H1 (cell line): ENCODE data around the gene LRRC2. TPM values are rescaled to one million over a fixed set of nuclear protein-coding genes. Genes with fewer than 3 reads are reported as not detected.

Source experiments
- CTCF ChIA-PET: fragments of 300-600 bp; sonication (Branson Sonifier 250); formaldehyde crosslinking; loops from one replicate; lab custom pipeline; 2021; ENCODE audit not compliant: partially characterized antibody; lab: Charles Lee
- POLR2A ChIA-PET: fragments of 300-600 bp; sonication (Branson Sonifier 250); formaldehyde crosslinking; loops from one replicate; lab custom pipeline; 2021; ENCODE audit warnings: inconsistent platforms; ENCODE audit not compliant: partially characterized antibody; lab: Charles Lee
- DNase-seq, 2 experiments: peaks; one replicate each; pipeline versions ENCODE4 v3.0.0 to v3.0.0-alpha.2; 2010 to 2022; ENCODE audit warnings: low spot score in 2 of 2, low read depth in 1 of 2, mixed read lengths in 1 of 2
- FAIRE-seq: peaks from 2 replicates; lab custom pipeline; 2011; peaks lifted over from hg19 to GRCh38; lab: Jason Lieb, UNC
- H2AFZ ChIP-seq: 2 replicates; pipeline ENCODE4 v1.8.1; 2012; ENCODE audit warnings: low read length, inconsistent platforms
- H2AK5ac ChIP-seq: 2 replicates; pipeline ENCODE4 v1.6.1; 2013; ENCODE audit warnings: low read depth, low read length
- H2BK120ac ChIP-seq: replicated peaks from 2 replicates; pipeline ENCODE3; 2013; ENCODE audit warnings: low read depth, low read length, inconsistent platforms
- H2BK12ac ChIP-seq: 2 replicates; pipeline ENCODE4 v1.6.1; 2013; ENCODE audit warnings: low read depth, low read length
- H2BK15ac ChIP-seq: 2 replicates; pipeline ENCODE4 v1.6.1; 2013; ENCODE audit warnings: low read length
- H2BK20ac ChIP-seq: 2 replicates; pipeline ENCODE4 v1.6.1; 2013; ENCODE audit warnings: low read length
- H2BK5ac ChIP-seq: 2 replicates; pipeline ENCODE4 v1.6.1; 2013; ENCODE audit warnings: low read depth, low read length
- H3K14ac ChIP-seq: 2 replicates; pipeline ENCODE4 v1.6.1; 2013; ENCODE audit warnings: inconsistent platforms; ENCODE audit not compliant: insufficient read length
- H3K18ac ChIP-seq: 2 replicates; pipeline ENCODE4 v1.6.1; 2013; ENCODE audit warnings: low read length; ENCODE audit errors: extremely low read depth
- H3K23ac ChIP-seq: 2 replicates; pipeline ENCODE4 v1.6.1; 2013; ENCODE audit warnings: inconsistent platforms; ENCODE audit not compliant: insufficient read length
- H3K23me2 ChIP-seq: 2 replicates; pipeline ENCODE4 v1.6.1; 2013; ENCODE audit warnings: low read depth, low read length
- H3K27ac ChIP-seq: 2 replicates; pipeline ENCODE4 v1.6.1; 2011; ENCODE audit warnings: low read depth, low read length, inconsistent platforms
- H3K27me3 ChIP-seq, 4 experiments: replicated peaks in 1 of 4; 1 replicate in 1 of 4; 2 replicates in 3 of 4; pipeline versions ENCODE4 v1.6.1 to v1.8.1; 2011 to 2013; ENCODE audit warnings: low read length in 3 of 4, mild to moderate bottlenecking in 3 of 4, inconsistent platforms in 2 of 4, mixed read lengths in 2 of 4, moderate library complexity in 1 of 4; ENCODE audit not compliant: control insufficient read depth in 3 of 4, insufficient read depth in 3 of 4; ENCODE audit errors: extremely low read depth in 1 of 4
- H3K36me3 ChIP-seq, 4 experiments: 2 replicates each; pipeline versions ENCODE4 v1.6.1 to v1.8.1; 2011 to 2013; ENCODE audit warnings: mild to moderate bottlenecking in 4 of 4, low read length in 3 of 4, moderate library complexity in 2 of 4, control low read depth in 1 of 4, inconsistent platforms in 1 of 4; ENCODE audit not compliant: insufficient read depth in 4 of 4, control insufficient read depth in 2 of 4
- H3K4ac ChIP-seq: replicated peaks from 2 replicates; pipeline ENCODE3; 2013; ENCODE audit warnings: low read length, low read depth, mixed read lengths, inconsistent platforms; ENCODE audit not compliant: insufficient read length
- H3K4me1 ChIP-seq, 4 experiments: replicated peaks in 1 of 4; 1 replicate in 1 of 4; 2 replicates in 3 of 4; pipeline versions ENCODE4 v1.6.1 to v1.8.1; 2011 to 2013; ENCODE audit warnings: low read length in 3 of 4, inconsistent platforms in 2 of 4, mixed read lengths in 1 of 4; ENCODE audit not compliant: insufficient read depth in 4 of 4, control insufficient read depth in 3 of 4
- H3K4me2 ChIP-seq, 2 experiments: 2 replicates each; pipeline versions ENCODE4 v1.6.1 to v1.8.1; 2011 to 2013; ENCODE audit warnings: low read depth in 2 of 2, low read length in 2 of 2, control low read depth in 1 of 2, inconsistent platforms in 1 of 2, mild to moderate bottlenecking in 1 of 2; ENCODE audit not compliant: insufficient read depth in 1 of 2
- H3K4me3 ChIP-seq, 4 experiments: fragments of 200-600, 300-600 bp in 1 of 4; sonication (generic), shearing (Covaris generic), sonication (Bioruptor Twin) in 1 of 4; 2 replicates each; pipeline versions ENCODE4 v1.5.1 to v1.8.1; 2011 to 2016; ENCODE audit warnings: low read length in 4 of 4, low read depth in 3 of 4, control low read depth in 2 of 4, inconsistent platforms in 2 of 4, mild to moderate bottlenecking in 2 of 4, mixed read lengths in 1 of 4, moderate library complexity in 1 of 4; ENCODE audit not compliant: insufficient read depth in 2 of 4; ENCODE audit errors: extremely low read depth in 1 of 4
- H3K56ac ChIP-seq: replicated peaks from 2 replicates; pipeline ENCODE3; 2013; ENCODE audit warnings: low read depth, mild to moderate bottlenecking, mixed read lengths, low read length, inconsistent platforms; ENCODE audit not compliant: insufficient read length
- H3K79me1 ChIP-seq: 2 replicates; pipeline ENCODE4 v1.6.1; 2013; ENCODE audit warnings: low read depth, low read length, control low read depth
- H3K79me2 ChIP-seq, 2 experiments: 2 replicates each; pipeline versions ENCODE4 v1.6.1 to v1.8.1; 2012 to 2013; ENCODE audit warnings: low read length in 2 of 2, mild to moderate bottlenecking in 2 of 2, inconsistent platforms in 1 of 2; ENCODE audit not compliant: insufficient read depth in 2 of 2, control insufficient read depth in 1 of 2
- H3K9ac ChIP-seq, 4 experiments: replicated peaks in 1 of 4; 1 replicate in 1 of 4; 2 replicates in 3 of 4; pipeline versions ENCODE4 v1.6.1 to v1.8.1; 2011 to 2013; ENCODE audit warnings: low read depth in 3 of 4, low read length in 3 of 4, control low read depth in 2 of 4, mild to moderate bottlenecking in 2 of 4, moderate library complexity in 2 of 4, inconsistent platforms in 1 of 4; ENCODE audit errors: extremely low read depth in 1 of 4
- H3K9me3 ChIP-seq, 2 experiments: 2 replicates each; pipeline versions ENCODE4 v1.6.1 to v1.8.1; 2012 to 2013; ENCODE audit warnings: mild to moderate bottlenecking in 2 of 2, moderate library complexity in 2 of 2, control low read depth in 1 of 2, inconsistent platforms in 1 of 2, low read depth in 1 of 2, low read length in 1 of 2, mixed read lengths in 1 of 2; ENCODE audit not compliant: insufficient read depth in 2 of 2
- H4K20me1 ChIP-seq, 2 experiments: replicated peaks in 1 of 2; 2 replicates each; pipeline versions ENCODE3 to v1.8.1; 2011 to 2013; ENCODE audit warnings: inconsistent platforms in 2 of 2, low read length in 2 of 2, mild to moderate bottlenecking in 1 of 2; ENCODE audit not compliant: insufficient read depth in 2 of 2, control insufficient read depth in 1 of 2
- H4K5ac ChIP-seq: 2 replicates; pipeline ENCODE4 v1.6.1; 2013; ENCODE audit warnings: low read length, low read depth, mixed read lengths, inconsistent platforms; ENCODE audit not compliant: insufficient read length
- H4K8ac ChIP-seq: 2 replicates; pipeline ENCODE4 v1.8.0; 2013; ENCODE audit warnings: mild to moderate bottlenecking, moderate library complexity, low read length, inconsistent platforms; ENCODE audit not compliant: insufficient read depth; ENCODE audit errors: extremely low read depth
- H4K91ac ChIP-seq: replicated peaks from 2 replicates; pipeline ENCODE3; 2013; ENCODE audit warnings: low read length, mixed read lengths, inconsistent platforms; ENCODE audit not compliant: insufficient read length
- BRCA1 ChIP-seq: IDR thresholded peaks from 2 replicates; pipeline ENCODE4 v1.6.1; 2012; ENCODE audit warnings: low read depth, low read length, improper control_type of control experiment
- CHD1 ChIP-seq: IDR thresholded peaks from 2 replicates; pipeline ENCODE4 v1.6.1; 2012; ENCODE audit warnings: low read depth, low read length, improper control_type of control experiment
- HDAC6 ChIP-seq: IDR thresholded peaks from one replicate; pipeline ENCODE4 v1.7.1; 2012; ENCODE audit warnings: low read depth, mild to moderate bottlenecking, inconsistent platforms, low read length, moderate library complexity
- JUN ChIP-seq: IDR thresholded peaks from 2 replicates; pipeline ENCODE4 v1.6.1; 2011; ENCODE audit warnings: low read depth, mild to moderate bottlenecking, improper control_type of control experiment, low read length
- JUND ChIP-seq: IDR thresholded peaks from 2 replicates; pipeline ENCODE4 v1.6.1; 2011; ENCODE audit warnings: mild to moderate bottlenecking, improper control_type of control experiment, low read length
- KDM1A ChIP-seq: fragments of 200-600, 300-600 bp; sonication (generic); IDR thresholded peaks from 2 replicates; pipeline ENCODE4 v1.7.1; 2016; ENCODE audit warnings: mild to moderate bottlenecking, low read length, borderline replicate concordance
- POLR2A ChIP-seq, 2 experiments: IDR thresholded peaks; 1 replicate in 1 of 2; 2 replicates in 1 of 2; pipeline ENCODE4 v1.6.1; 2011; ENCODE audit warnings: low read depth in 2 of 2, low read length in 2 of 2, mild to moderate bottlenecking in 2 of 2; ENCODE audit errors: control extremely low read depth in 1 of 2
- RAD21 ChIP-seq, 2 experiments: IDR thresholded peaks in 1 of 2; conservative IDR thresholded peaks in 1 of 2; 2 replicates each; pipeline ENCODE4 v1.6.1; 2011; ENCODE audit warnings: low read depth in 2 of 2, low read length in 2 of 2, improper control_type of control experiment in 1 of 2, inconsistent platforms in 1 of 2, mild to moderate bottlenecking in 1 of 2, moderate library complexity in 1 of 2
- RBBP5 ChIP-seq: IDR thresholded peaks from 2 replicates; pipeline ENCODE4 v1.7.1; 2012; ENCODE audit warnings: low read depth, mild to moderate bottlenecking, inconsistent platforms, low read length, moderate library complexity, borderline replicate concordance
- RNF2 ChIP-seq: fragments of 200-900, 300-1000 bp; sonication (generic); IDR thresholded peaks from 2 replicates; pipeline ENCODE4 v1.7.1; 2016; ENCODE audit warnings: borderline replicate concordance, low read depth, mild to moderate bottlenecking, antibody characterized with exemption, low read length; ENCODE audit not compliant: poor library complexity, severe bottlenecking; ENCODE audit errors: missing control alignments
- RXRA ChIP-seq: IDR thresholded peaks from 2 replicates; pipeline ENCODE4 v1.6.1; 2011; ENCODE audit warnings: low read depth, mild to moderate bottlenecking, low read length, moderate library complexity; ENCODE audit not compliant: insufficient read depth
- SIN3A ChIP-seq, 2 experiments: IDR thresholded peaks in 1 of 2; conservative IDR thresholded peaks in 1 of 2; 2 replicates each; pipeline ENCODE4 v1.6.1; 2011 to 2012; ENCODE audit warnings: low read length in 2 of 2, improper control_type of control experiment in 1 of 2, low read depth in 1 of 2, mild to moderate bottlenecking in 1 of 2
- SIRT6 ChIP-seq: IDR thresholded peaks from one replicate; pipeline ENCODE4 v1.7.1; 2012; ENCODE audit warnings: low read length, inconsistent platforms
- SP4 ChIP-seq: IDR thresholded peaks from 2 replicates; pipeline ENCODE4 v1.6.1; 2012; ENCODE audit warnings: low read length, inconsistent platforms
- WGBS, 2 experiments: shearing (Covaris generic) in 1 of 2; methylation state at CpG; one replicate each; pipeline versions ENCODE4 v1.1.6 to v1.1.7; 2013 to 2015; ENCODE audit warnings: low lambda C conversion rate in 2 of 2, mixed read lengths in 2 of 2, inconsistent platforms in 1 of 2, low coverage in 1 of 2, missing lambda C conversion rate in 1 of 2; ENCODE audit not compliant: insufficient replicate concordance in 2 of 2, insufficient coverage in 1 of 2, insufficient read length in 1 of 2; ENCODE audit errors: extremely low coverage in 1 of 2, missing lambda C conversion rate in 1 of 2; 5-methylcytosine and 5-hydroxymethylcytosine counted together
- polyA plus RNA-seq, 7 experiments: library from polyadenylated mRNA; depleted of rRNA in 3 of 7; stranded (reverse) in 5 of 7; unstranded in 2 of 7; fragments of >200 nt in 5 of 7; fragments of 200-250 nt in 2 of 7; gene quantifications; 1 replicate in 5 of 7; 2 replicates in 1 of 7; 4 replicates in 1 of 7; pipeline versions ENCODE4 v1.2.1 to v1.2.3, GENCODE V29; 2011 to 2013; ENCODE audit warnings: missing spikeins in 2 of 7, mixed read lengths in 2 of 7
- total RNA-seq: library from RNA; stranded (reverse); fragmentation: NEBNext Ultra II Directional; extraction: Animal tissue kit (Norgen Biotek cat#: 25700); gene quantifications from 2 replicates; pipeline ENCODE4 v1.2.1, GENCODE V29; 2021

The LRRC2 gene
- total and polyA plus RNA-seq, 2 of the 8 experiments (the other 6 are each of a cell fraction or from before 2014, with no cell fraction given): 1.4 to 6.4 TPM

GRCh38 chr3:46551615-46552014 lies 14.5 kb downstream of the LRRC2 start:
- H3K9ac ChIP-seq: no peak overlapping the region
- H2AK5ac ChIP-seq: no peak overlapping the region
- H3K9me3 ChIP-seq: peaks cover 13 to 18% of the 10 kb centered on the region in 2 experiments
- 100% methylated on average over 2 of the region's 2 CpGs; no CpG with 5 or more reads in 1 of the 2 experiments for WGBS, 2 experiments
- no peak overlapping the region; the same call in 1 of the 2 replicates for H2BK15ac ChIP-seq
- peaks cover 0 to 5% (median 4%) of the 10 kb centered on the region in 4 experiments; a peak in 4 of 7 replicates for H3K4me1 ChIP-seq
- no peak overlapping the region for H3K4me2 ChIP-seq
- no peak for DNase-seq
- no peak overlapping the region for H2BK120ac ChIP-seq
- H4K5ac ChIP-seq: no peak overlapping the region
- POLR2A ChIA-PET: interaction anchor here (1.7 to 8.3 kb wide), 2 partner anchors 23 to 31 kb away, joined by 5 to 145 read pairs; a partner anchor contains a TSS
- no peaks in the 10 kb centered on the region; a peak in 1 of 4 replicates for H3K79me2 ChIP-seq
- H3K27ac ChIP-seq: no peak overlapping the region
- no peaks in the 10 kb centered on the region for H4K20me1 ChIP-seq
- TF ChIP-seq HDAC6 (no peak), CHD1 (no peak), SP4 (no peak), JUN (no peak), SIN3A (conservative IDR thresholded peaks at IDR 0.05 in 1 of 2, IDR thresholded peaks at IDR 0.05 in 1 of 2; ENCODE audit: low read depth in 1 of 2, low read length in 2 of 2) (no peak), SIRT6 (no peak), RNF2 (no peak), KDM1A (no peak), RAD21 (IDR thresholded peaks at IDR 0.05 in 1 of 2, conservative IDR thresholded peaks at IDR 0.05 in 1 of 2; ENCODE audit: low read depth in 2 of 2, low read length in 2 of 2) (no peak), JUND (no peak), POLR2A (IDR thresholded peaks at IDR 0.05; ENCODE audit: control extremely low read depth in 1 of 2, low read depth in 2 of 2, low read length in 2 of 2) (no peak), BRCA1 (no peak), RXRA (no peak), RBBP5 (no peak)
- TF ChIP-seq, all 59 proteins: peak for 0
- Histone ChIP-seq H3K4me3 (no peak overlapping the region), H2BK5ac (no peak overlapping the region), H2AFZ (no peak overlapping the region), H3K79me1 (no peaks in the 10 kb centered on the region), H3K23me2 (no peaks in the 10 kb centered on the region), H3K4ac (no peak overlapping the region), H4K91ac (no peak overlapping the region), H3K56ac (no peak overlapping the region), H2BK12ac (no peak overlapping the region; the same call in 1 of the 2 replicates), H3K23ac (no peak overlapping the region), H3K14ac (no peak overlapping the region), H3K18ac (no peak overlapping the region), H3K36me3 (peaks cover 0 to 10% (median 3%) of the 10 kb centered on the region in 4 experiments; a peak in 2 of 8 replicates), H3K27me3 (no peaks in the 10 kb centered on the region), H2BK20ac (peak overlapping the region; percentile 36; the same call in 1 of the 2 replicates), H4K8ac (no peak overlapping the region)
- FAIRE-seq: no peak
- CTCF ChIA-PET: interaction anchor here (1.1 to 2.2 kb wide), 4 partner anchors 9 to 63 kb away, joined by 3 to 9 read pairs (median 6); partner anchors contain the start of gene RTP3
